ENCODE results near the gene LILRA6.

LILRA6 gene

DNA sequence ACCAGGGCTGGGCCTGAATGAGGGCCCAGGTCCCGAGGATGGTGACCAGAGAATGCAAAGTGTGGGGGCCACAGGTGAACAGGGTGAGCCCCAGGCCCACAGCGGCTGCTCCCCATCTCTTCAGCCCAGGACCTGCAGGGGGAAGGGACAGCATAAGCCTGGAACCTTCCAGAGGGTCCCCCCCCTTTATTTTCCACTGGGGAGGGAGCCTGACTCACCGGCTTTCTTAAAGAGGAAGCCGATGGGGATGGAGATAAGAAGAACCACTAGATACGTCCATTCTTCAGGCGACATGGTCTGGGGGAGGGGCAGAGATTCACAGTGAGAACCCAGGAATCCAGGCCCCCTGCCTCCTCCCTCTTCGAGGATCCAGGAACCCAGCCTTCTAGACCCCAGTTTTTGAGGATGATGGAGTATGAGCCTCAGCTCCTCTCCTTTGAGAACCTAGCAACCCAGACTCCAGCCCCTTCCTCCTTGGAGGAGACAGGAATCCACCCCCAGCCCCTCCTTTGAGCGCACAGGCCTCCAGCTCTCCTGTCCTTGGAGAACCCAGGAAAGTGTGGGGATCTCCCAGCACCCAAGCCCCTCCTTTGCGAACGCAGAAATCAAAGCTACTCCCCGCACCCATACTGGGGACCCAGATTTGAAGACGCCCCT is 54.2 kb downstream of the LILRA6 start:
- peak; percentile 54 for DNase-seq (ENCODE audit: low spot score)

DNA sequence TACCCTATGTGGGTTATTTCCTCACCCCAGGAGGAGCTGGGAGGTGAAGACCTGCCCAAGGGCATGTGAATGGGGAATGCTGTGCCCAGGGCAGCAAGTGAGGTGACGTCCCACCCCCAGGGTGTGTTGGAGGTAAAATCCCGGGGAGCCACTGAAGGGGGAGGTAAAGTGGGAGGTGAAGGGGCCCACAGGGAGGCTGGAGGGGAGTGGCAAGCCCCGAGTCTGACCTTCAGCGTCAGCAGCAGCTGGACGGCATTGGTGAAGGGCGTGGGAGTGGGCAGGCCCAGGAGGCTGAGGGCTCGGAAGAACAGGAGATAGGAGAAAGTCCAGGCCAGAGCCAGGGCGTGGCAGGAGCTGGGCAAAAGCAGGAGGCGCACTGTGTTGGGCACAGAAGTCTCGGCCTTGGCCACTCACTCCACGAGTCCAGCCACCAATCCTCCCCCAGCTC is 55.6 kb downstream of the LILRA6 start:
- no peak for DNase-seq (ENCODE audit: low spot score)
